Hepatocyte (in vitro differentiated cells): Measurements from ENCODE around the gene ATG13.

Source experiments
- CTCF ChIP-seq: fragments of 200-600 bp; sonication (generic); IDR thresholded peaks from 2 replicates; pipeline ENCODE4 v1.5.1; 2016; ENCODE audit warnings: antibody characterized with exemption, mild to moderate bottlenecking; ENCODE audit not compliant: poor library complexity
- EZH2 ChIP-seq: fragments of 200-600 bp; sonication (generic); IDR thresholded peaks from 2 replicates; pipeline ENCODE4 v1.6.1; 2016; ENCODE audit warnings: antibody characterized with exemption, mild to moderate bottlenecking, borderline replicate concordance

- TF ChIP-seq CTCF (no peak), EZH2 (no peak)
Measured at GRCh38 chr11:46641639-46642038, 24.3 kb downstream of the ATG13 start.
